IPS-NIHi7 (cell line): ENCODE data around the gene CHRM5.
A peak's percentile ranks its signal among the peaks of the same experiment; 100 is the strongest.
"Not testable (repeated sequence)": the region's sequence is repeated elsewhere in the genome, so short reads cannot be mapped to it uniquely, and the experiment has no call there.

Experiments
- DNase-seq: peaks from one replicate; pipeline ENCODE4 v3.0.0; 2012; ENCODE audit warnings: mixed read lengths; ENCODE audit errors: extremely low spot score

The CHRM5 gene

GRCh38 chr15:33988384-33988783 is 20.1 kb downstream of the CHRM5 start:
- DNase-seq = no peak

- DNase-seq = no peak
Measured at GRCh38 chr15:33994005-33994615, 25.8 kb downstream of the CHRM5 start.

- DNase-seq = not testable (repeated sequence)
Measured at GRCh38 chr15:33995666-33996065, 27.4 kb downstream of the CHRM5 start.

GRCh38 chr15:34001536-34001935 is 33.2 kb downstream of the CHRM5 start:
- DNase-seq = no peak

DNA sequence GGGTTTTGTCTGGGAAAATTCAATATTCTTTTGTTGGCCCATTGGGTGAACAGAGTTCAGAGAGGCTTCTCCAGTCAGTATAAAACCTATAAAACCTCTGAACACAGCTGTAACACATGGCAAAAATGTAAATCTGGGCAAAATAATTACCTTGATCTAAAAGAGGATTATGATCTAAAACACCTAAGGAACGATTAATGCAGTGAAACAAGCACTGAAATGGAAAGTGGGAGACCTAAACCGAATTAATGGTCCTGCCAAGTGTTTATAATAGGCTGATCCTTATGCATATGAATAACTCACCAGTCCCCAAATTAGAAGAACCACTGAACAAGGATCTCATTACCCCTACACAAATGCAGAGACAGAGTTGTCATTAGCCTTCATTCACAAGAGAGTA is 38.1 kb downstream of the CHRM5 start:
- DNase-seq = no peak

DNA sequence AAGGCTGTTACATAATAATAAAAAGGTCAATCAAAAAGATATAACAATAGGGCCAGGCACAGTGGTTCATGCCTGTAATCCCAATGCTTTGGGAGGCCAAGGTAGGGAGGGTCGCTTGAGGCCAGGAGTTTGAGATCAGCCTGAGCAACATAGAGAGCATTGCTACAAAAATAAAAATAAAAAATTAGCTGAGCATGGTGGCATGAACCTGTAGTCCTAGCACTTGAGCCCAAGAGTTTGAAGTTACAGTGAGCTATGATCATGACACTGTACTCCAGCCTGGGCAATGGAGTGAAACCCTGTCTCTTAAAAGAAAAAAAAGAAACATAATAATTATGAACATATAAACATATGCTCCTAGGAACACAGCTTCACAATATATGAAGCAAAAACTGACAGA is 41.4 kb downstream of the CHRM5 start:
- no peak for DNase-seq

DNA sequence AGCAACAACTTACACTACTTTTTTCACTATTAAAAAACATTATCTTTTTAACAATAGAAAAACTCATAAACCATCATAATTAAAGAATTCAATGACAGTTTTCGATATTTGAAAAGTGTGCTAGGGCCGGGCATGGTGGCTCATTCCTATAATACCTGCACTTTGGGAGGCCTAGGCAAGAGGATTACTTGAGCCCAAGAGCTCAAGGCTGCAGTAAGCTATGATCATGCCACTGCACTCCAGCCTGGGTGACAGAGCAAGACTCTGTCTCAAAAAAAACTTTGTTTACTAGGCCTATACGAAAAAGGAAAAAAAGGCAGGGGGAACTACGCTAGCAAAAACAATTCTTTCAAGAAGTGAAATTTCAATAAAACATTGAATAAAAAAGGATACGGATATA is 42.6 kb downstream of the CHRM5 start:
- DNase-seq = no peak

GRCh38 chr15:34011481-34011880 is 43.2 kb downstream of the CHRM5 start:
- DNase-seq = no peak

GRCh38 chr15:34012461-34013028 is 44.2 kb downstream of the CHRM5 start:
- no peak for DNase-seq

- DNase-seq = no peak
Measured at GRCh38 chr15:34013746-34014145, 45.4 kb downstream of the CHRM5 start.

DNA sequence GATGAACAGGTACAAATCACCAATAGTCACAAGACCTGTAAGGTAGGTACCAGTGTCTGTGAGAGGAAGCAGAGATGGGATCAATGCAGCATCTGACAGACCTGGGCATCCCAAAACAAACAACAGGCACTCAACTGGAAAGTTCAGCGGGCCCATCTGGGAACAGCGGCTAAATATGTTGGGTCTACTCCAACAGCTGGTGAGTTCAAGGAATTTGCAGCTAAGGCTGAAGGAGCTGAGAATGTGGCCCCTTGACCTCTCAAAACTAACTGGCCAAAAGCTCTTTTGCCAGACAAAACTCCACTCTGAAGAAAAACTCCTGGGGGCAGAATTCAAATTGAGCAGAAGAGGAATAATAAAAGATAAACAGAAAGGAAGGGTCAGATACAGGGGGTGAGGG is 46.3 kb downstream of the CHRM5 start:
- no peak for DNase-seq

GRCh38 chr15:34018021-34018645 is 49.8 kb downstream of the CHRM5 start:
- DNase-seq = no peak

DNA sequence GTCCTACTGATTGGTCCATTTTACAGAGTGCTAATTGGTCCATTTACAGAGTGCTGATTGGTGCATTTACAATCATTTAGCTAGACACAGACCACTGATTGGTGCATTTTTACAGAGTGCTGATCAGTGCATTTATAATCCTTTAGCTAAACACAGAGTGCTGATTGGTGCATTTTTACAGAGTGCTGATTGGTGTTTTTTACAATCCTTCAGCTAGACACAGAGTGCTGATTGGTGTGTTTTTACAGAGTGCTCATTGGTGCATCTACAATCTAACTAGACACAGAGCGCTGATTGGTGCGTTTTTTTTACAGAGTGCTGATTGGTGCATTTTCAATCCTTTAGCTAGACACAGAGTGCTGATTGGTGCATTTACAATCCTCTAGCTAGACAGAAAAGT is 50.4 kb downstream of the CHRM5 start:
- DNase-seq = not testable (repeated sequence)

DNA sequence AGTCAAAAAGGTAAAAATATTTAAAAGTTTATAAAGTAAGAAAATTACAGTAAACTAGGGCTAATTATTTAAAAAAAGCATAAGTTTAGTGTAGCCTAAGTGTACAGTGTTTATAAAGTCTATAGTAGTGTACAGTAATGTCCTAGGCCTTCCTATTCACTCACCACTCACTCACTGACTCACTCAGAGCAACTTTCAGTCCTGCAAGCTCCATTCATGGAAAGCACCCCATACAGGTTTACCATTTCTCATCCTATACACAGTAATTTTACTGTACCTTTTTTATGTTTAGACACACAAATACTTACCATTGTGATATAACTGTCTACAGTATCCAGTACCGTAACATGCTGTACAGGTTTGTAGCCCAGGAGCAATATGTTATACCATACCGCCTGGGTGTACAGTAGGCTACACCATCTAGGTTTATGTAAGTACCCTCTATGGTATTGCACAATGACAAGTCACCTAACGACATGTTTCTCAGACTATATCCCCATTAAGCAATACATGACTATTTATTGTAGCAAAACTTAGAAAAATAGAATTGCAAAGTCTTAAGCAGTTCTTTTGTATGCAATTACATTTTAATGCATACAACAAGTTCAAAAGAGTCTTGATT is 51.2 kb downstream of the CHRM5 start:
- no peak for DNase-seq

GRCh38 chr15:34023907-34024306 is 55.6 kb downstream of the CHRM5 start:
- no peak for DNase-seq

- DNase-seq = no peak
Measured at GRCh38 chr15:34025252-34025651, 57.0 kb downstream of the CHRM5 start.

DNA sequence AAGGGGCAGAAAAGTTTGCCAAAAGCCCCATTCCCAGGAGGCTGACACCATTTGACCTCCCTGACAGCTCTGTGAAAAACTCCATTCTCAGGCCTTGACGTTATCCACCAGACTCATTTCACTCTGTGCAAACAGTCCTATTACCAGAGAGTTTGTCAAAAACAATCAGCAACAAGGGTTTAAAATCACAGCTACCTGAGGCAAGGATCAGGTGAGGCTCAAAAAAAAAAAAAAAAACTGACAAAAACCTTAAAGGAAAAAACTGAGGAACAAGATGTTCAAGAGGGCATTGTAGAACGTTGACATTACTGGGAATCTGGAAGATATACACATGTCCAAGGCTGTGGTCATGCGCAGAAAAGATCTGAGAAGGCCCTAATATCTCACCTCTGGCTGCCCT is 59.3 kb downstream of the CHRM5 start:
- DNase-seq = no peak

- no peak for DNase-seq
Measured at GRCh38 chr15:34031987-34032760, 63.9 kb downstream of the CHRM5 start.

DNA sequence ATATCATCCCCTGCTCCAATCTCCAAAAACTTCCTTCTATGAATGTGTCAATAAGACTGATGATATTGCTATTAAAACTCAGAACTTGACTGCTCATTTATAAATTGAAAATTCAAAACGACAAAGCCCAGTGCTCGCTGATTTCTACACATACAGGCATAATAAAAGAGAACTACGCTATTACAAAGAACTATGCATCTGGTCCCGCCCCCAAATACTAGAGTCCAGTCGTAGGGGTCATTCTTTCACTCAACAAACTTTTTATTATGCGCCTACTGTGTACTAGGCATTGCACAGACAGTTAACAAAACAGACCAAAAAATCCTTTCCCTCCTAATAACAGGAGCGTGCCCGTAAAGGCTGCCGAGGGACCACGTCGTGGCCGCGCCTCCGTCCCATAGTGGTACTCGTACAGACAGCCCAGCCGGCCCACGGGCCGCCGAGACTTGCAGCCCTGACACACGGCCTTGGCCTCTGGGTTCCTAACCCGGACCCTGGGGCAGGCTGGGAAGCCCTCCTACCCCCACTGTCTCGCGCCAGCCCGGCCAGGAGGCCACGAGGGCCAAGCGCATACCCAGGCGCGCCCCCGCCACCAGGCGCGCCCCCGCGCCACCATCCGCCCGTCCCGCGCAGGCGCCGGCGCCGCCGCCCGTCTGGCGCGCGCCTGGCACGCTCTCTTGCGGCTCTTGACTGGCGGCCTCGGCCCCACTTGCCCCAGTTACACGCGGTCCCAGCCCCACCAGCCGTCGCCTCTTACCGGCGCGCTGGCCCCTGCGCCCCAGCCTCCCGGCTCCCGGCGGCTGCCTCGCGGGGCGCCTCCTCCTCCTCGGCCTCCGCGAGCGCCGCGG is 70.0 kb downstream of the CHRM5 start:
- peak; percentile 83 for DNase-seq

GRCh38 chr15:34038871-34039789 is 70.8 kb downstream of the CHRM5 start, which contains the start of gene AVEN:
TSS of gene AVEN (minus strand) at chr15:34039204. CDS start at chr15:34039046, 158 bp downstream.
- DNase-seq = peak; percentile 59
